Vagina (tissue), 2 donors: Measurements from ENCODE around the gene NOSTRIN. TPM values are rescaled to one million over a fixed set of nuclear protein-coding genes. Genes with fewer than 3 reads are reported as not detected.
A peak's percentile ranks its signal among the peaks of the same experiment; 100 is the strongest.

Experiments used
- DNase-seq, 2 donors: peaks; one replicate each; pipeline ENCODE4 v3.0.0-alpha.2; 2017; ENCODE audit errors: extremely low spot score in 2 of 2
- H3K27ac ChIP-seq: fragments of 200-600 bp; sonication (generic); one replicate; pipeline ENCODE4 v1.5.1; 2019
- H3K27me3 ChIP-seq: fragments of 200-600 bp; sonication (generic); one replicate; pipeline ENCODE4 v1.5.1; 2019
- H3K36me3 ChIP-seq, 2 donors: fragments of 200-600 bp; sonication (generic); one replicate each; pipeline ENCODE4 v1.5.1; 2017 to 2019
- H3K4me1 ChIP-seq: fragments of 200-600 bp; sonication (generic); one replicate; pipeline ENCODE4 v1.5.1; 2019
- H3K4me3 ChIP-seq, 2 donors: fragments of 200-600 bp; sonication (generic); 1 replicate in 1 of 2; 2 replicates in 1 of 2; pipeline ENCODE4 v1.5.1; 2016 to 2019
- H3K9me3 ChIP-seq: fragments of 200-600 bp; sonication (generic); one replicate; pipeline ENCODE4 v1.5.1; 2019
- POLR2A ChIP-seq, 2 donors: fragments of 450-650 bp; IDR thresholded peaks; one replicate each; pipeline ENCODE4 v1.6.1; 2017; ENCODE audit warnings: antibody characterized with exemption in 2 of 2, mild to moderate bottlenecking in 2 of 2, moderate library complexity in 2 of 2
- POLR2AphosphoS5 ChIP-seq, 2 donors: sonication (generic); formaldehyde crosslinking; IDR thresholded peaks; one replicate each; pipeline ENCODE4 v1.9.0; 2017; ENCODE audit warnings: antibody characterized with exemption in 2 of 2, mild to moderate bottlenecking in 2 of 2, low read depth in 1 of 2; ENCODE audit not compliant: insufficient read depth in 1 of 2
- intact Hi-C: fragments of 100-400 bp; cut with DNase I; formaldehyde crosslinking; loops from one replicate; pipeline ENCODE4 v1.15.1; 2023
- total RNA-seq: library from RNA; depleted of rRNA; stranded (reverse); fragments of >200 nt; gene quantifications from one replicate; pipeline ENCODE4 v1.2.3, GENCODE V29; 2016
- TF ChIP-seq, protein P1 (sequence below), 3 experiments: fragments of 450-650 bp in 2 of 3; fragments of 200-600 bp in 1 of 3; sonication (generic) in 1 of 3; IDR thresholded peaks; one replicate each; pipeline ENCODE4 v1.5.1; 2017 to 2019; ENCODE audit warnings: antibody characterized with exemption in 3 of 3, mild to moderate bottlenecking in 2 of 3, moderate library complexity in 2 of 3

Gene NOSTRIN
- total RNA-seq, 1 donor from 2014 or later, result 30.0 TPM

GRCh38 chr2:168802859-168803725 lies 655 bp downstream of the NOSTRIN start:
- TF ChIP-seq POLR2A (IDR thresholded peaks at IDR 0.05) (no peak), POLR2AphosphoS5 (IDR thresholded peaks at IDR 0.05; ENCODE audit: insufficient read depth in 1 of 2, low read depth in 1 of 2) (no peak)
- TF ChIP-seq, protein P1, sequence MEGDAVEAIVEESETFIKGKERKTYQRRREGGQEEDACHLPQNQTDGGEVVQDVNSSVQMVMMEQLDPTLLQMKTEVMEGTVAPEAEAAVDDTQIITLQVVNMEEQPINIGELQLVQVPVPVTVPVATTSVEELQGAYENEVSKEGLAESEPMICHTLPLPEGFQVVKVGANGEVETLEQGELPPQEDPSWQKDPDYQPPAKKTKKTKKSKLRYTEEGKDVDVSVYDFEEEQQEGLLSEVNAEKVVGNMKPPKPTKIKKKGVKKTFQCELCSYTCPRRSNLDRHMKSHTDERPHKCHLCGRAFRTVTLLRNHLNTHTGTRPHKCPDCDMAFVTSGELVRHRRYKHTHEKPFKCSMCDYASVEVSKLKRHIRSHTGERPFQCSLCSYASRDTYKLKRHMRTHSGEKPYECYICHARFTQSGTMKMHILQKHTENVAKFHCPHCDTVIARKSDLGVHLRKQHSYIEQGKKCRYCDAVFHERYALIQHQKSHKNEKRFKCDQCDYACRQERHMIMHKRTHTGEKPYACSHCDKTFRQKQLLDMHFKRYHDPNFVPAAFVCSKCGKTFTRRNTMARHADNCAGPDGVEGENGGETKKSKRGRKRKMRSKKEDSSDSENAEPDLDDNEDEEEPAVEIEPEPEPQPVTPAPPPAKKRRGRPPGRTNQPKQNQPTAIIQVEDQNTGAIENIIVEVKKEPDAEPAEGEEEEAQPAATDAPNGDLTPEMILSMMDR (IDR thresholded peaks at IDR 0.05), result no peak
- no peaks in the 10 kb centered on the region for H3K27me3 ChIP-seq
- no peak overlapping the region for H3K27ac ChIP-seq
- no peak for DNase-seq
- H3K36me3 ChIP-seq, result no peaks in the 10 kb centered on the region
- intact Hi-C loops, result no loop called here
- H3K9me3 ChIP-seq, result no peaks in the 10 kb centered on the region
- H3K4me1 ChIP-seq, result peaks cover 16% of the 10 kb centered on the region
- H3K4me3 ChIP-seq, result peak overlapping the region in 1 of 2 donors; percentile 20

DNA sequence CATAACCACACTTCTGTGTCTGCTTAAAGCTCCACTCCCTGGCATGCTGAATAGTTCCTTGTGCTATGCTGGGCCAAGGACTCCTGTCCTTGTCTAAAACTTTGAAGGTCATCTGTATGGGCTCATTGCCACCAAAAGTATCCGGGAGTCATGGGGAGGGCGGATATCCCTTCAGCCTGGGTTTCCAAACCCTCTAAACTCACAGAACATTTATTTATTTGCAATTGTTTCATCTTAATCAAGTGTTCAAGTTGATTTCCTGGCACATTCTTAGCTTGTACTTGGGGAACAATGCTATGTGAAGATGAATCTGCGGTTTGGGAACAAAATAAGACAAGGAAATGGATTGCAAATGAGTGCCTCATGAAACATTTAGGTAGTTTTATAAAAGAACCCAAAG lies 1.8 kb downstream of the NOSTRIN start:
- no peaks in the 10 kb centered on the region for H3K27me3 ChIP-seq
- no peaks in the 10 kb centered on the region for H3K9me3 ChIP-seq
- no peak for DNase-seq
- no peak overlapping the region for H3K27ac ChIP-seq
- TF ChIP-seq, protein P1 (IDR thresholded peaks at IDR 0.05), result no peak
- TF ChIP-seq POLR2AphosphoS5 (IDR thresholded peaks at IDR 0.05; ENCODE audit: insufficient read depth in 1 of 2, low read depth in 1 of 2), result peak in 1 of 2 donors; percentile 55
- TF ChIP-seq POLR2A (IDR thresholded peaks at IDR 0.05), result no peak
- intact Hi-C loops, result no loop called here
- peak overlapping the region in 1 of 2 donors; percentile 20 for H3K4me3 ChIP-seq
- no peaks in the 10 kb centered on the region for H3K36me3 ChIP-seq
- peaks cover 16% of the 10 kb centered on the region for H3K4me1 ChIP-seq

GRCh38 chr2:168805615-168806014 lies 3.2 kb downstream of the NOSTRIN start:
- H3K9me3 ChIP-seq, result no peaks in the 10 kb centered on the region
- no peak overlapping the region for H3K4me3 ChIP-seq
- TF ChIP-seq, protein P1 (IDR thresholded peaks at IDR 0.05), result no peak
- TF ChIP-seq POLR2A (IDR thresholded peaks at IDR 0.05) (no peak), POLR2AphosphoS5 (IDR thresholded peaks at IDR 0.05; ENCODE audit: insufficient read depth in 1 of 2, low read depth in 1 of 2) (no peak)
- H3K4me1 ChIP-seq, result peaks cover 16% of the 10 kb centered on the region
- H3K36me3 ChIP-seq, result no peaks in the 10 kb centered on the region
- H3K27me3 ChIP-seq, result no peaks in the 10 kb centered on the region
- H3K27ac ChIP-seq, result no peak overlapping the region
- no peak for DNase-seq
- intact Hi-C loops, result no loop called here

DNA sequence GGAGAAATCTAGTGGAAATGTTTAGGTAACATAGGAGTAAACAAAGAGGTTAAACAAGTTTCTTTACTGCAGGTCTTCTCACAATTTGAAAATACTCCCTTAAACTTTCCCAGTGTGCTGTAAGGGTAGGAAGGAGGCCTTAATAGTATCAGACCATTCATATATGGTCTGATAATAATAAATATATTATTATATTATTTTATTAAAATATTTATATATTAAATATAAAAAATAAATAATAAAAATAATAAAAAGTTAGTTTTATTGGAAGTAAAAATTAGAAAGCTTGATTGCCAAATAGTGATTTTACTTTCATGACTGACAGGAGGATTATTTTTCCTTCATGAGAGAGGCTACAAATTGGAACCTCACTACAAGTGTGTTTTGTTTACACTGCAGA lies 7.1 kb downstream of the NOSTRIN start:
- no peak overlapping the region for H3K27ac ChIP-seq
- DNase-seq, result no peak
- intact Hi-C loops, result no loop called here
- H3K4me3 ChIP-seq, result no peak overlapping the region
- no peaks in the 10 kb centered on the region for H3K9me3 ChIP-seq
- no peaks in the 10 kb centered on the region for H3K27me3 ChIP-seq
- no peaks in the 10 kb centered on the region for H3K36me3 ChIP-seq
- no peaks in the 10 kb centered on the region for H3K4me1 ChIP-seq
- TF ChIP-seq POLR2A (IDR thresholded peaks at IDR 0.05), result no peak
- TF ChIP-seq POLR2AphosphoS5 (IDR thresholded peaks at IDR 0.05; ENCODE audit: insufficient read depth in 1 of 2, low read depth in 1 of 2), result no peak
- TF ChIP-seq, protein P1 (IDR thresholded peaks at IDR 0.05), result no peak

GRCh38 chr2:168810235-168810634 lies 7.8 kb downstream of the NOSTRIN start:
- no peaks in the 10 kb centered on the region for H3K4me1 ChIP-seq
- DNase-seq, result no peak
- no peak overlapping the region for H3K4me3 ChIP-seq
- H3K9me3 ChIP-seq, result no peaks in the 10 kb centered on the region
- intact Hi-C loops, result no loop called here
- no peaks in the 10 kb centered on the region for H3K27me3 ChIP-seq
- no peaks in the 10 kb centered on the region for H3K36me3 ChIP-seq
- TF ChIP-seq POLR2A (IDR thresholded peaks at IDR 0.05), result no peak
- TF ChIP-seq, protein P1 (IDR thresholded peaks at IDR 0.05), result no peak
- TF ChIP-seq POLR2AphosphoS5 (IDR thresholded peaks at IDR 0.05; ENCODE audit: insufficient read depth in 1 of 2, low read depth in 1 of 2), result no peak
- H3K27ac ChIP-seq, result no peak overlapping the region
